K562 (cell line): ENCODE results near the gene KLHL6. TPM values are rescaled to one million over a fixed set of nuclear protein-coding genes. Genes with fewer than 3 reads are reported as not detected.

ENCODE experiments used
- CHCHD3 ChIP-seq: fragments of 250-450 bp; sonication (Bioruptor Pico); IDR thresholded peaks from 2 replicates; pipeline ENCODE4 v2.1.2; 2022; ENCODE audit warnings: mild to moderate bottlenecking
- CREBBP ChIP-seq: IDR thresholded peaks from one replicate; pipeline ENCODE4 v1.6.1; 2012; ENCODE audit warnings: low read depth, mild to moderate bottlenecking, control low read depth, inconsistent platforms, low read length
- ELF2 ChIP-seq: fragments of 250-450 bp; sonication (Bioruptor Pico); IDR thresholded peaks from 2 replicates; pipeline ENCODE4 v1.5.0; 2021; ENCODE audit warnings: mild to moderate bottlenecking
- ELF4 ChIP-seq: fragments of 450-650 bp; formaldehyde crosslinking; IDR thresholded peaks from 2 replicates; pipeline ENCODE4 v1.4.0; 2022; ENCODE audit warnings: missing genetic modification characterization
- KHSRP ChIP-seq: fragments of 450-650 bp; IDR thresholded peaks from 2 replicates; pipeline ENCODE4 v1.6.1; 2017
- MEF2D ChIP-seq: conservative IDR thresholded peaks from 2 replicates; pipeline ENCODE4 v1.6.1; 2016; ENCODE audit warnings: low read depth, missing genetic modification characterization, missing compliant biosample characterization
- MEIS2 ChIP-seq: fragments of 450-650 bp; IDR thresholded peaks from 2 replicates; pipeline ENCODE4 v1.6.1; 2014; ENCODE audit warnings: mild to moderate bottlenecking; ENCODE audit not compliant: partially characterized antibody
- OTX1 ChIP-seq: fragments of 450-650 bp; formaldehyde crosslinking; IDR thresholded peaks from 2 replicates; pipeline ENCODE4 v1.4.0; 2022; ENCODE audit warnings: mild to moderate bottlenecking
- POU5F1 ChIP-seq: fragments of 150-350 bp; IDR thresholded peaks from 2 replicates; pipeline ENCODE4 v1.6.1; 2014; ENCODE audit warnings: borderline replicate concordance, low read length, low read depth, mild to moderate bottlenecking; ENCODE audit not compliant: partially characterized antibody
- RAD51 ChIP-seq: fragments of 450-650 bp; IDR thresholded peaks from 2 replicates; pipeline ENCODE4 v1.7.1; 2016; ENCODE audit warnings: low read depth, mild to moderate bottlenecking, borderline replicate concordance
- RFX7 ChIP-seq: fragments of 250-450 bp; sonication (Bioruptor Pico); IDR thresholded peaks from 2 replicates; pipeline ENCODE4 v1.5.1; 2021; ENCODE audit warnings: mild to moderate bottlenecking
- SMAD4 ChIP-seq: fragments of 250-450 bp; sonication (Bioruptor Pico); conservative IDR thresholded peaks from 2 replicates; pipeline ENCODE4 v1.8.0; 2021; ENCODE audit warnings: inconsistent platforms, mild to moderate bottlenecking, moderate library complexity
- SOX6 ChIP-seq: fragments of 450-650 bp; IDR thresholded peaks from 2 replicates; pipeline ENCODE4 v1.6.1; 2014; ENCODE audit warnings: mild to moderate bottlenecking
- ZC3H8 ChIP-seq: fragments of 450-650 bp; IDR thresholded peaks from 2 replicates; pipeline ENCODE4 v1.6.1; 2017
- ZNF174 ChIP-seq: fragments of 250-450 bp; sonication (Bioruptor Pico); IDR thresholded peaks from 2 replicates; pipeline ENCODE4 v1.4.0; 2020; ENCODE audit warnings: mild to moderate bottlenecking
- ZNF311 ChIP-seq: fragments of 250-450 bp; sonication (Bioruptor Pico); IDR thresholded peaks from 2 replicates; pipeline ENCODE4 v1.4.0; 2020; ENCODE audit warnings: mild to moderate bottlenecking, moderate library complexity
- ZNF445 ChIP-seq: fragments of 250-450 bp; sonication (Bioruptor Pico); IDR thresholded peaks from 2 replicates; pipeline ENCODE4 v1.4.0; 2020; ENCODE audit warnings: low read depth, mild to moderate bottlenecking, moderate library complexity
- ZNF583 ChIP-seq: fragments of 250-450 bp; sonication (Bioruptor Pico); IDR thresholded peaks from 2 replicates; pipeline ENCODE4 v1.4.0; 2020
- polyA plus RNA-seq, 8 experiments: library from polyadenylated mRNA; depleted of rRNA in 4 of 8; stranded (reverse) in 5 of 8; unstranded in 3 of 8; fragments of >200 nt; fragmentation: Nextera tagmentation in 2 of 8; fragmentation: Illumina TruSeq in 1 of 8; extraction: Ambion mirVana in 2 of 8; extraction: Trizol in 1 of 8; gene quantifications; 2 replicates each; pipeline versions ENCODE4 v1.2.1 to v1.2.3, GENCODE V29; 2011 to 2014; ENCODE audit warnings: inconsistent platforms in 1 of 8, missing spikeins in 1 of 8
- total RNA-seq, 7 experiments: library from RNA; depleted of rRNA in 6 of 7; stranded (reverse); fragments of >200 nt in 6 of 7; fragmentation: Illumina TruSeq in 2 of 7; extraction: Trizol in 2 of 7; gene quantifications; 2 replicates each; pipeline versions ENCODE4 v1.2.1 to v1.2.3, GENCODE V29; 2011 to 2021; ENCODE audit warnings: low replicate concordance in 1 of 7
- TF ChIP-seq, protein P1 (sequence below): sonication (generic); formaldehyde crosslinking; IDR thresholded peaks from 2 replicates; pipeline ENCODE4 v1.8.0; 2023; ENCODE audit warnings: mild to moderate bottlenecking, missing genetic modification reagents
- TF ChIP-seq, protein P2 (sequence below): fragments of 250-450 bp; sonication (Bioruptor Pico); IDR thresholded peaks from 2 replicates; pipeline ENCODE4 v1.4.0; 2020; ENCODE audit warnings: mild to moderate bottlenecking, moderate library complexity, borderline replicate concordance
- TF ChIP-seq, protein P3 (sequence below): sonication (generic); formaldehyde crosslinking; IDR thresholded peaks from 2 replicates; pipeline ENCODE4 v1.8.1; 2022; ENCODE audit warnings: missing genetic modification reagents

The KLHL6 gene
- total and polyA plus RNA-seq, 9 of the 15 experiments (the other 6 are each of a cell fraction or from before 2014, with no cell fraction given) = 0.18 to 2.1 (median 1.4) TPM

DNA sequence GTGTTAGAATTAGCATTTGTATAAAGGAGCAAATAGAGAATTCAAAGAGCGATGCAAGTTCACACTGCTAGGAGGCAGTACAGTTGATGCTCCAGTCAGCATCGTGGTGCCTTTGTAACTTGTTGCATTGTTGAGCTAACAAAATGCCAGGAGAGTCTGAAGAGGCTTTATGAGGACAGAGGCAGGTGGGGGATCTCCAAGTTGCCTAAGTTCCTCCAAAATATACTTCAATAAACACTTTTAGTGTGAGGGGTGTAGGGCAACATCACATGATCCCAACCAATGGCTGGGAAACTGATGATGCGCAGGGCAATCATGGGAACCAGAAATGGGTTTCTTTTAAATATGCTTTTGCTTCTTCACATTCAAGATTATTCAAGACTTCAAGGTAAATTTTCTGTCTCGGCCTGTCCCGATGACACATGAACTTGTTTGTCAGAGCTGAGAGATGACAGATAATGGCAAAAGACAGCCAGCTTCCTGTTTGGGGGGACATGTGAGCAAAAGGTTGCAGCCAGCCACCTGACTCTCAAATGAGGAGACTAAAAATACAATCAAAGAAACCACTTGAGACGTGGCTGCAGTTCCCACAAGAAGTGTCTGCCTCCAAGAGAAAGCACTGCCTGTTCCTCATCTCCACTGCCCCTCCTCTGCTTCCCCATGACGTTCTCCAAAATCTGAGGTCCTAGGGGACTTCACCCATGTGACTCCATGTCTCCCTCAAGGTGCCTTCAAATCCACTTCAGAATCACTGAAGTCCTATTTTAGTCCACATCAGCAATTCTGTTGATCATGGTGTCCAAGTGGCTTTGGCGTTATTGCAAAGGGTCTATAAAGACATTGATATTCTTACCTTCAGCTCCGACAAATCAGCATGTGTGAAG, 39.3 kb downstream of the KLHL6 start (continued):
- no peak for TF ChIP-seq RAD51
- TF ChIP-seq KHSRP = no peak
- TF ChIP-seq POU5F1 = no peak
- TF ChIP-seq ZNF174 (CRISPR knock-in tag) = no peak
- TF ChIP-seq, protein P1, sequence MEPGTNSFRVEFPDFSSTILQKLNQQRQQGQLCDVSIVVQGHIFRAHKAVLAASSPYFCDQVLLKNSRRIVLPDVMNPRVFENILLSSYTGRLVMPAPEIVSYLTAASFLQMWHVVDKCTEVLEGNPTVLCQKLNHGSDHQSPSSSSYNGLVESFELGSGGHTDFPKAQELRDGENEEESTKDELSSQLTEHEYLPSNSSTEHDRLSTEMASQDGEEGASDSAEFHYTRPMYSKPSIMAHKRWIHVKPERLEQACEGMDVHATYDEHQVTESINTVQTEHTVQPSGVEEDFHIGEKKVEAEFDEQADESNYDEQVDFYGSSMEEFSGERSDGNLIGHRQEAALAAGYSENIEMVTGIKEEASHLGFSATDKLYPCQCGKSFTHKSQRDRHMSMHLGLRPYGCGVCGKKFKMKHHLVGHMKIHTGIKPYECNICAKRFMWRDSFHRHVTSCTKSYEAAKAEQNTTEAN (CRISPR knock-in tag) = no peak
- no peak for TF ChIP-seq CHCHD3 (CRISPR knock-in tag)
- TF ChIP-seq ZNF583 (CRISPR knock-in tag) = no peak
- no peak for TF ChIP-seq CREBBP
- TF ChIP-seq ZNF445 (CRISPR knock-in tag) = no peak
- no peak for TF ChIP-seq OTX1 (CRISPR knock-in tag)
- no peak for TF ChIP-seq ZNF311 (CRISPR knock-in tag)
- peak; percentile 34; the same call in 1 of the 2 replicates for TF ChIP-seq ELF2 (CRISPR knock-in tag)
- TF ChIP-seq SOX6 = no peak
- TF ChIP-seq, protein P2, sequence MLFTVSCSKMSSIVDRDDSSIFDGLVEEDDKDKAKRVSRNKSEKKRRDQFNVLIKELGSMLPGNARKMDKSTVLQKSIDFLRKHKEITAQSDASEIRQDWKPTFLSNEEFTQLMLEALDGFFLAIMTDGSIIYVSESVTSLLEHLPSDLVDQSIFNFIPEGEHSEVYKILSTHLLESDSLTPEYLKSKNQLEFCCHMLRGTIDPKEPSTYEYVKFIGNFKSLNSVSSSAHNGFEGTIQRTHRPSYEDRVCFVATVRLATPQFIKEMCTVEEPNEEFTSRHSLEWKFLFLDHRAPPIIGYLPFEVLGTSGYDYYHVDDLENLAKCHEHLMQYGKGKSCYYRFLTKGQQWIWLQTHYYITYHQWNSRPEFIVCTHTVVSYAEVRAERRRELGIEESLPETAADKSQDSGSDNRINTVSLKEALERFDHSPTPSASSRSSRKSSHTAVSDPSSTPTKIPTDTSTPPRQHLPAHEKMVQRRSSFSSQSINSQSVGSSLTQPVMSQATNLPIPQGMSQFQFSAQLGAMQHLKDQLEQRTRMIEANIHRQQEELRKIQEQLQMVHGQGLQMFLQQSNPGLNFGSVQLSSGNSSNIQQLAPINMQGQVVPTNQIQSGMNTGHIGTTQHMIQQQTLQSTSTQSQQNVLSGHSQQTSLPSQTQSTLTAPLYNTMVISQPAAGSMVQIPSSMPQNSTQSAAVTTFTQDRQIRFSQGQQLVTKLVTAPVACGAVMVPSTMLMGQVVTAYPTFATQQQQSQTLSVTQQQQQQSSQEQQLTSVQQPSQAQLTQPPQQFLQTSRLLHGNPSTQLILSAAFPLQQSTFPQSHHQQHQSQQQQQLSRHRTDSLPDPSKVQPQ = no peak
- no peak for TF ChIP-seq ELF4 (CRISPR knock-in tag)
- no peak for TF ChIP-seq ZC3H8
- TF ChIP-seq, protein P3, sequence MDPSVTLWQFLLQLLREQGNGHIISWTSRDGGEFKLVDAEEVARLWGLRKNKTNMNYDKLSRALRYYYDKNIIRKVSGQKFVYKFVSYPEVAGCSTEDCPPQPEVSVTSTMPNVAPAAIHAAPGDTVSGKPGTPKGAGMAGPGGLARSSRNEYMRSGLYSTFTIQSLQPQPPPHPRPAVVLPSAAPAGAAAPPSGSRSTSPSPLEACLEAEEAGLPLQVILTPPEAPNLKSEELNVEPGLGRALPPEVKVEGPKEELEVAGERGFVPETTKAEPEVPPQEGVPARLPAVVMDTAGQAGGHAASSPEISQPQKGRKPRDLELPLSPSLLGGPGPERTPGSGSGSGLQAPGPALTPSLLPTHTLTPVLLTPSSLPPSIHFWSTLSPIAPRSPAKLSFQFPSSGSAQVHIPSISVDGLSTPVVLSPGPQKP (CRISPR knock-in tag) = no peak
- peak; percentile 78 for TF ChIP-seq MEIS2
- peak; percentile 62; the same call in 1 of the 2 replicates for TF ChIP-seq SMAD4
- no peak for TF ChIP-seq MEF2D
- TF ChIP-seq RFX7 (CRISPR knock-in tag) = no peak
